Activated T-cell treated with anti-CD3 and anti-CD28 coated beads, Interleukin-2, amount 50 U/mL, for 72 hours (primary cell): ENCODE results near the gene CYP21A2. TPM values are rescaled to one million over a fixed set of nuclear protein-coding genes. Genes with fewer than 3 reads are reported as not detected.
"Not testable (repeated sequence)": the region's sequence is repeated elsewhere in the genome, so short reads cannot be mapped to it uniquely, and the experiment has no call there.

Experiments
- ATAC-seq, 2 donors: fragments of 150-1000 bp; cut with Tn5 transposase; replicated peaks in 1 of 2; 2 replicates each; pipeline ENCODE4 v1.10.0; 2021; ENCODE audit warnings: moderate library complexity in 2 of 2, mild to moderate bottlenecking in 1 of 2
- DNase-seq, 2 donors: peaks; one replicate each; pipeline ENCODE4 v3.0.0; 2021 to 2022; ENCODE audit warnings: mixed read lengths in 1 of 2
- H3K27ac Mint-ChIP-seq: one replicate; pipeline ENCODE4 v1.8.0; 2022; ENCODE audit warnings: mild to moderate bottlenecking, moderate library complexity, mixed read lengths
- H3K27me3 Mint-ChIP-seq: one replicate; pipeline ENCODE4 v1.8.0; 2022; ENCODE audit warnings: low read depth, mixed read lengths
- H3K36me3 Mint-ChIP-seq, 2 donors: one replicate each; pipeline ENCODE4 v1.8.0; 2022; ENCODE audit warnings: mixed read lengths in 2 of 2, mild to moderate bottlenecking in 1 of 2; ENCODE audit not compliant: insufficient read depth in 2 of 2
- H3K4me1 Mint-ChIP-seq: one replicate; pipeline ENCODE4 v1.8.0; 2022; ENCODE audit warnings: low read depth, mixed read lengths
- H3K4me3 Mint-ChIP-seq, 2 donors: one replicate each; pipeline ENCODE4 v1.8.0; 2022; ENCODE audit warnings: mild to moderate bottlenecking in 2 of 2, mixed read lengths in 2 of 2, moderate library complexity in 2 of 2
- H3K9me3 Mint-ChIP-seq, 2 donors: one replicate each; pipeline ENCODE4 v1.8.0; 2022; ENCODE audit warnings: mixed read lengths in 2 of 2
- total RNA-seq, 2 donors: library from RNA; stranded (reverse); gene quantifications; one replicate each; pipeline ENCODE4 v1.2.3, GENCODE V29; 2022

The CYP21A2 gene
- total RNA-seq, 2 donors from 2014 or later = 1.1 to 1.3 TPM

DNA sequence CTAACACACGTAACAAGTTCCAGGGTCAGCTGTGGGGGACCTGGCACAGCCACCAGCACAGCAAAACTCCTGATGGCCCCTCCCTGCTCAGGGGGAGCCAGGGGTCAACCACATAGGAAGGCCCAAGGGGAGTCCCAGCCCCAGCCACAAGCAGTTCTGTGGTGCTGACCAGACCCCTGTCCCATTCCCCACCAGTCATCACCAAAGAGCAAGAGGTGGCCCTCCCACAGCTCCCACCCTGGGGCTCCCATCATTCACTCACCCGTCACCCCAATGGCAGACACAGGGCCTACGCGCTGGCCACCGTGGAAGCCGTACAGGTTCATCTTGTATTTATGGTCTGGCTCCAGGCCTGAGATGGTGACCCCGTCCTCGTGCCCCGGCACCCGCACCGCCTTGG, 11.5 kb downstream of the CYP21A2 start:
- not testable (repeated sequence) for H3K27me3 Mint-ChIP-seq, H3K36me3 Mint-ChIP-seq

DNA sequence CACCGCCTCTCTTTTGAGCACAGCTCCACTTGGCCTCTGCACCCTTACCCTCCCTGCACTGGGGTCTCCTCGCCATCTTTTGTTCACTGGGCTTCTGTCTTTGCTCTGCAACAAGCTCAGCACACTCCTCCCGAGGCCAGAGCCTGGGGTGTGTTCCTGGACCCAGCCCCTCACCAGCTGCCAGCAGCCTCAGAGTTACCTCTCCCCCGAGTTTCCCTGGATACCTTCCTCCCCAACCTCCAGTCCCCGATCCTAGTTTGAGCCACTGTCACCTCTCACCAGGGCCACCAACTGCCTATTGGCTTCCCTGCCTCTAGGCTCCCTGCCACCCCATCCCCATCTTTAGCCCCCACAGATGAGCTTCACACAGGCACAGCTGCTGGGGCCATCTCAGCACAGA, 12.3 kb downstream of the CYP21A2 start:
- H3K4me1 Mint-ChIP-seq = no peaks in the 10 kb centered on the region
- no peaks in the 10 kb centered on the region for H3K36me3 Mint-ChIP-seq
- H3K27me3 Mint-ChIP-seq = peaks cover 7% of the 10 kb centered on the region
- DNase-seq = no peak
- no peak overlapping the region for H3K27ac Mint-ChIP-seq
- no peaks in the 10 kb centered on the region for H3K9me3 Mint-ChIP-seq
- ATAC-seq = no peak
- no peak overlapping the region for H3K4me3 Mint-ChIP-seq

More for the DNA sequence above, 11.5 kb downstream of the CYP21A2 start:
- H3K4me3 Mint-ChIP-seq, ATAC-seq, DNase-seq, H3K4me1 Mint-ChIP-seq, H3K9me3 Mint-ChIP-seq, H3K27ac Mint-ChIP-seq: not testable (repeated sequence)

GRCh38 chr6:32052626-32053025, 14.4 kb downstream of the CYP21A2 start:
- H3K36me3 Mint-ChIP-seq, H3K27ac Mint-ChIP-seq, ATAC-seq, H3K4me1 Mint-ChIP-seq, H3K4me3 Mint-ChIP-seq, H3K9me3 Mint-ChIP-seq, DNase-seq, H3K27me3 Mint-ChIP-seq: not testable (repeated sequence)

- H3K4me1 Mint-ChIP-seq, H3K27ac Mint-ChIP-seq, H3K9me3 Mint-ChIP-seq, H3K4me3 Mint-ChIP-seq, H3K36me3 Mint-ChIP-seq, H3K27me3 Mint-ChIP-seq, DNase-seq, ATAC-seq: not testable (repeated sequence)
Measured at GRCh38 chr6:32053314-32053713, 15.1 kb downstream of the CYP21A2 start.

GRCh38 chr6:32055756-32056155, 17.5 kb downstream of the CYP21A2 start:
- DNase-seq, H3K9me3 Mint-ChIP-seq, ATAC-seq, H3K27ac Mint-ChIP-seq, H3K36me3 Mint-ChIP-seq, H3K4me1 Mint-ChIP-seq, H3K27me3 Mint-ChIP-seq, H3K4me3 Mint-ChIP-seq: not testable (repeated sequence)

- ATAC-seq = no peak
- H3K4me3 Mint-ChIP-seq = no peak overlapping the region
- H3K36me3 Mint-ChIP-seq = no peaks in the 10 kb centered on the region
- DNase-seq = no peak
- H3K27me3 Mint-ChIP-seq = peaks cover 7% of the 10 kb centered on the region
- H3K4me1 Mint-ChIP-seq = no peaks in the 10 kb centered on the region
- H3K27ac Mint-ChIP-seq = no peak overlapping the region
- H3K9me3 Mint-ChIP-seq = no peaks in the 10 kb centered on the region
Measured at GRCh38 chr6:32056254-32056653, 18.0 kb downstream of the CYP21A2 start.

DNA sequence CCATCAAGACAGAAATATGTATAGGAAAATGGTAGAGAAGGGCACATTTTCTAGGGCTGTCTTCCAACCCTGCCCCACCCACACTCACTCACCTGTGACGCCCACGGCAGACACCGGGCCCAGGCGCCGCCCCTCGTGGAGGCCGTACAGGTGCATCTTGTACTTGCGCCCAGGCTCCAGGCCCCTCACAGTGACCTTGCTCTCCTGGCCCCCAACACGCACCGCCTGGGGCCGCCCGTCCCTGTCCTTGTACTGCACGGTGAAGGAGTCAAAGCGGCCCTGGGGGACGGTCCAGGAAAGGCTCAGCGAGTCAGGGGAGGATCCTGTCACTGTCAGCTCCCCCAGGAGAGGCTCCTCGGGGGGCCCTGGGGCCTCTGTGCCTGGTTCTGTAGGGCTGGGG, 19.8 kb downstream of the CYP21A2 start:
- Mint-ChIP-seq H3K27me3 (no peaks in the 10 kb centered on the region), H3K9me3 (no peaks in the 10 kb centered on the region), H3K4me1 (no peaks in the 10 kb centered on the region), H3K27ac (no peak overlapping the region), H3K36me3 (no peaks in the 10 kb centered on the region), H3K4me3 (no peak overlapping the region)
- no peak for ATAC-seq
- DNase-seq = no peak

DNA sequence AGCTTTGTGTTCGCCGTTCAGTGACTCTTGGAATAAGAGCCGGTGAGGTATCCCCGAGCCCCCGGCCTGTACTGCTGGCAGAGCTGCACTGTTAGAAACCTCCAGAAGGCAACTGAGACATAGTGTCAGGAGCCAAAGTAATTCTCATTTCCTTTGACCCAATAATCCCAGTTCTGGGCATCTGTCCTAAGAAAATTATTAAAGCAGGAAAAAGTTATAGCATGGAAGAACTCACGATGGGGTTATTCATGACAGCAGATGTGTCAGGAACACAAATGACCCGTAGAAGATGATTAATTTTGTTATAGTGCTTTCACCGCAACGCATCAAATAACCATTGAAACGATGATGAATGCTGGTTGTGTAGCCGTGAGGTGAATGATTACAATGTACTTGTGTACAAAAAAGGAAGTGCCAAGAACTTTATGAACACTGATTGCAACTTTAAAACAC, 20.3 kb downstream of the CYP21A2 start:
- no peak overlapping the region for H3K4me3 Mint-ChIP-seq
- no peaks in the 10 kb centered on the region for H3K27me3 Mint-ChIP-seq
- DNase-seq (no peak), ATAC-seq (no peak)
- H3K27ac Mint-ChIP-seq = no peak overlapping the region
- H3K4me1 Mint-ChIP-seq = no peaks in the 10 kb centered on the region
- no peaks in the 10 kb centered on the region for H3K36me3 Mint-ChIP-seq
- no peaks in the 10 kb centered on the region for H3K9me3 Mint-ChIP-seq

GRCh38 chr6:32060966-32061655, 22.9 kb downstream of the CYP21A2 start:
- H3K4me3 Mint-ChIP-seq = no peak overlapping the region
- H3K36me3 Mint-ChIP-seq = no peaks in the 10 kb centered on the region
- peaks cover 4% of the 10 kb centered on the region for H3K27me3 Mint-ChIP-seq
- H3K27ac Mint-ChIP-seq = no peak overlapping the region
- H3K9me3 Mint-ChIP-seq = no peaks in the 10 kb centered on the region
- DNase-seq = no peak
- no peak for ATAC-seq
- H3K4me1 Mint-ChIP-seq = peaks cover 5% of the 10 kb centered on the region

DNA sequence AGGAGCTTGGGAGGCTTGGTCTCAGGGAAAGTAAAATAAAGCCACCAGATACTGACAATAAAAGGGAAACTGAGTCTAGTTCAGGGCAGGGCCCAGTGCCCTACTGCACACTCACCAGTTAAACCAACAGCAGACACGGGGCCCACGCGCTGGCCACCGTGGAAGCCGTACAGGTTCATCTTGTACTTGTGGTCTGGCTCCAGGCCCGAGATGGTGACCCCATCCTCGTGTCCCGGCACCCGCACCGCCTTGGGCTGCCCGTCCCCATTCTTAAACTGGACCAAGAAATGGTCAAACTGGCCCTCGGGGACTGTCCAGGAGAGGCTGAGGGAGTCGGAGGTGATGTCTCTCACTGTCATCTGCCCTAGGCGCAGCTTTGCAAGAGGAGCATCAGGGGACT, 26.5 kb downstream of the CYP21A2 start:
- peaks cover 4% of the 10 kb centered on the region for H3K27me3 Mint-ChIP-seq
- ATAC-seq (no peak), DNase-seq (no peak)
- no peaks in the 10 kb centered on the region for H3K36me3 Mint-ChIP-seq
- no peak overlapping the region for H3K4me3 Mint-ChIP-seq
- peaks cover 10% of the 10 kb centered on the region for H3K4me1 Mint-ChIP-seq
- H3K27ac Mint-ChIP-seq = no peak overlapping the region
- H3K9me3 Mint-ChIP-seq = no peaks in the 10 kb centered on the region

DNA sequence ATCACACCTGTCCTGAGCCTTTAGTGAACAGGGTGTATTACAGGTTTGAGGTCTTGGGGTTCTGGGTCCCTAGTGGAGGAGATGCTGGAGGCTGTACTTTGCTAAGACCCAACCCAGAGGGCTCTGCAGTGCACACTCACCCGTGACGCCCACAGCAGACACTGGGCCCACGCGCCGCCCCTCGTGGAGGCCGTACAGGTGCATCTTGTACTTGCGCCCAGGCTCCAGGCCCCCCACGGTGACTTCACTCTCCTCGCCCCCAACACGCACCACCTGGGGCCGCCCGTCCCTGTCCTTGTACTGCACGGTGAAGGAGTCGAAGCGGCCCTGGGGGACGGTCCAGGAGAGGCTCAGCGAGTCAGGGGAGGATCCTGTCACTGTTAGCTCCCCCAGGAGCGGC, 29.3 kb downstream of the CYP21A2 start:
- peaks cover 10% of the 10 kb centered on the region for H3K4me1 Mint-ChIP-seq
- DNase-seq, H3K27ac Mint-ChIP-seq, H3K4me3 Mint-ChIP-seq, H3K9me3 Mint-ChIP-seq, H3K36me3 Mint-ChIP-seq, H3K27me3 Mint-ChIP-seq, ATAC-seq: not testable (repeated sequence)

GRCh38 chr6:32068315-32068714, 30.1 kb downstream of the CYP21A2 start:
- H3K27me3 Mint-ChIP-seq, H3K36me3 Mint-ChIP-seq: not testable (repeated sequence)

GRCh38 chr6:32068867-32069266, 30.7 kb downstream of the CYP21A2 start:
- ATAC-seq = no peak
- Mint-ChIP-seq H3K36me3 (no peaks in the 10 kb centered on the region), H3K27ac (no peak overlapping the region)

More at GRCh38 chr6:32068315-32068714, 30.1 kb downstream of the CYP21A2 start:
- ATAC-seq, DNase-seq, H3K27ac Mint-ChIP-seq, H3K9me3 Mint-ChIP-seq, H3K4me3 Mint-ChIP-seq: not testable (repeated sequence)
- peaks cover 10% of the 10 kb centered on the region for H3K4me1 Mint-ChIP-seq

GRCh38 chr6:32069460-32069859, 31.2 kb downstream of the CYP21A2 start:
- no peak for DNase-seq

More at GRCh38 chr6:32068867-32069266, 30.7 kb downstream of the CYP21A2 start:
- H3K4me3 Mint-ChIP-seq = no peak overlapping the region
- no peak for DNase-seq
- no peaks in the 10 kb centered on the region for H3K9me3 Mint-ChIP-seq
- H3K4me1 Mint-ChIP-seq = peaks cover 10% of the 10 kb centered on the region
- peaks cover 1% of the 10 kb centered on the region for H3K27me3 Mint-ChIP-seq

More at GRCh38 chr6:32069460-32069859, 31.2 kb downstream of the CYP21A2 start:
- Mint-ChIP-seq H3K4me3 (no peak overlapping the region), H3K27me3 (no peaks in the 10 kb centered on the region), H3K9me3 (no peaks in the 10 kb centered on the region), H3K27ac (no peak overlapping the region), H3K4me1 (peaks cover 10% of the 10 kb centered on the region), H3K36me3 (no peaks in the 10 kb centered on the region)
- ATAC-seq = no peak
